K562 (cell line): Measurements from ENCODE around the gene HDAC9.

Source experiments
- REST ChIP-seq, 2 experiments: fragments of 450-650 bp; formaldehyde crosslinking in 1 of 2; IDR thresholded peaks; 2 replicates each; pipeline versions ENCODE4 v1.4.0 to v1.6.1; 2014 to 2020; ENCODE audit warnings: mild to moderate bottlenecking in 2 of 2, borderline replicate concordance in 1 of 2, low read depth in 1 of 2
- RFX5 ChIP-seq: IDR thresholded peaks from 2 replicates; pipeline ENCODE4 v1.6.1; 2011; ENCODE audit warnings: low read depth, mild to moderate bottlenecking, improper control_type of control experiment, low read length
- SAP30 ChIP-seq: fragments of 200-600 bp; sonication (generic); IDR thresholded peaks from 2 replicates; pipeline ENCODE4 v1.6.1; 2012; ENCODE audit warnings: borderline replicate concordance, low read depth, mild to moderate bottlenecking, moderate library complexity, low read length, control low read depth, inconsistent platforms; ENCODE audit not compliant: insufficient read depth, poor library complexity, severe bottlenecking
- TBL1XR1 ChIP-seq, 2 experiments: IDR thresholded peaks; 2 replicates each; pipeline ENCODE4 v1.6.1; 2012; ENCODE audit warnings: improper control_type of control experiment in 2 of 2, low read length in 2 of 2, mild to moderate bottlenecking in 1 of 2
- YY1 ChIP-seq, 3 experiments: IDR thresholded peaks; 2 replicates each; pipeline ENCODE4 v1.6.1; 2011; ENCODE audit warnings: low read length in 2 of 3, mild to moderate bottlenecking in 2 of 3, moderate library complexity in 2 of 3, borderline replicate concordance in 1 of 3, control low read depth in 1 of 3, low read depth in 1 of 3; ENCODE audit not compliant: insufficient read depth in 3 of 3, insufficient replicate concordance in 2 of 3, control insufficient read depth in 1 of 3, insufficient read length in 1 of 3; ENCODE audit errors: extremely low read depth in 1 of 3
- ZBTB43 ChIP-seq: sonication (generic); formaldehyde crosslinking; IDR thresholded peaks from 2 replicates; pipeline ENCODE4 v1.8.0; 2023; ENCODE audit warnings: mild to moderate bottlenecking, missing genetic modification reagents
- TF ChIP-seq, protein P1 (sequence below), 2 experiments: fragments of 450-650 bp in 1 of 2; sonication (generic) in 1 of 2; formaldehyde crosslinking in 1 of 2; IDR thresholded peaks in 1 of 2; conservative IDR thresholded peaks in 1 of 2; 2 replicates each; pipeline versions ENCODE4 v1.6.1 to v1.8.1; 2016 to 2023; ENCODE audit warnings: mild to moderate bottlenecking in 2 of 2, moderate library complexity in 2 of 2, inconsistent platforms in 1 of 2, missing genetic modification reagents in 1 of 2

- TF ChIP-seq RFX5: no peak
- TF ChIP-seq, protein P1, sequence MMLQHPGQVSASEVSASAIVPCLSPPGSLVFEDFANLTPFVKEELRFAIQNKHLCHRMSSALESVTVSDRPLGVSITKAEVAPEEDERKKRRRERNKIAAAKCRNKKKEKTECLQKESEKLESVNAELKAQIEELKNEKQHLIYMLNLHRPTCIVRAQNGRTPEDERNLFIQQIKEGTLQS (IDR thresholded peaks at IDR 0.05): no peak
- TF ChIP-seq, protein P1 (CRISPR knock-in tag; conservative IDR thresholded peaks at IDR 0.05): no peak
- TF ChIP-seq TBL1XR1 (IDR thresholded peaks at IDR 0.05; ENCODE audit: low read length in 2 of 2): no peak
- TF ChIP-seq YY1 (IDR thresholded peaks at IDR 0.05; ENCODE audit: borderline replicate concordance in 1 of 3, control insufficient read depth in 1 of 3, extremely low read depth in 1 of 3, insufficient read depth in 3 of 3, insufficient read length in 1 of 3, insufficient replicate concordance in 2 of 3, low read depth in 1 of 3, low read length in 2 of 3): no peak
- no peak for TF ChIP-seq ZBTB43
- no peak for TF ChIP-seq SAP30
- TF ChIP-seq REST (IDR thresholded peaks at IDR 0.05; ENCODE audit: borderline replicate concordance): no peak
- no peak for TF ChIP-seq REST (CRISPR knock-in tag; IDR thresholded peaks at IDR 0.05; ENCODE audit: low read depth)
Measured at GRCh38 chr7:18913106-18913505, 417.6 kb downstream of the HDAC9 start.
